Activated CD8-positive, alpha-beta T cell treated with anti-CD3 and anti-CD28 coated beads for 36 hours (primary cell): ENCODE data around the gene CENPB. TPM values are rescaled to one million over a fixed set of nuclear protein-coding genes. Genes with fewer than 3 reads are reported as not detected.

Experiments used
- ATAC-seq: fragments of 200-7000 bp; cut with Tn5 transposase; one replicate; pipeline ENCODE4 v1.10.0; 2021; ENCODE audit warnings: mild to moderate bottlenecking, moderate library complexity
- CTCF ChIA-PET: fragments of 350-600 bp; sonication (Branson Sonifier 250); formaldehyde crosslinking; loops from one replicate; lab custom pipeline; 2021; ENCODE audit warnings: antibody characterized with exemption; lab: Charles Lee
- POLR2A ChIA-PET: fragments of 350-600 bp; sonication (Branson Sonifier 250); formaldehyde crosslinking; loops from one replicate; lab custom pipeline; 2021; ENCODE audit warnings: antibody characterized with exemption; lab: Charles Lee
- DNase-seq: peaks from one replicate; pipeline ENCODE4 v3.0.0-alpha.2; 2020
- H3K27ac Mint-ChIP-seq: one replicate; pipeline ENCODE4 v1.8.0; 2021; ENCODE audit warnings: mild to moderate bottlenecking, mixed read lengths
- H3K27me3 Mint-ChIP-seq: one replicate; pipeline ENCODE4 v1.8.0; 2021; ENCODE audit warnings: mixed read lengths
- H3K36me3 Mint-ChIP-seq: one replicate; pipeline ENCODE4 v1.8.0; 2021; ENCODE audit warnings: low read depth, mixed read lengths
- H3K4me1 Mint-ChIP-seq: one replicate; pipeline ENCODE4 v1.8.0; 2021; ENCODE audit warnings: low read depth, mixed read lengths
- H3K4me3 Mint-ChIP-seq: one replicate; pipeline ENCODE4 v1.8.0; 2021; ENCODE audit warnings: mild to moderate bottlenecking, moderate library complexity, mixed read lengths
- H3K9me3 Mint-ChIP-seq: one replicate; pipeline ENCODE4 v1.8.0; 2021; ENCODE audit warnings: mixed read lengths
- intact Hi-C: fragments of 100-400 bp; cut with micrococcal nuclease; formaldehyde crosslinking; loops from one replicate; pipeline ENCODE4 v1.10.0; 2022
- total RNA-seq, 2 experiments: library from RNA; stranded (reverse); gene quantifications; one replicate each; pipeline ENCODE4 v1.2.3, GENCODE V29; 2021
- TF ChIP-seq, protein P1 (sequence below): fragments of 200-600 bp; IDR thresholded peaks from one replicate; pipeline ENCODE4 v1.8.0; 2022; ENCODE audit warnings: antibody characterized with exemption, mild to moderate bottlenecking

The CENPB gene
- total RNA-seq, 2 experiments from 2014 or later = 35.0 to 35.4 TPM

GRCh38 chr20:3784863-3785239, 1.7 kb downstream of the CENPB start:
- peaks cover 49% of the 10 kb centered on the region for H3K4me1 Mint-ChIP-seq
- TF ChIP-seq, protein P1, sequence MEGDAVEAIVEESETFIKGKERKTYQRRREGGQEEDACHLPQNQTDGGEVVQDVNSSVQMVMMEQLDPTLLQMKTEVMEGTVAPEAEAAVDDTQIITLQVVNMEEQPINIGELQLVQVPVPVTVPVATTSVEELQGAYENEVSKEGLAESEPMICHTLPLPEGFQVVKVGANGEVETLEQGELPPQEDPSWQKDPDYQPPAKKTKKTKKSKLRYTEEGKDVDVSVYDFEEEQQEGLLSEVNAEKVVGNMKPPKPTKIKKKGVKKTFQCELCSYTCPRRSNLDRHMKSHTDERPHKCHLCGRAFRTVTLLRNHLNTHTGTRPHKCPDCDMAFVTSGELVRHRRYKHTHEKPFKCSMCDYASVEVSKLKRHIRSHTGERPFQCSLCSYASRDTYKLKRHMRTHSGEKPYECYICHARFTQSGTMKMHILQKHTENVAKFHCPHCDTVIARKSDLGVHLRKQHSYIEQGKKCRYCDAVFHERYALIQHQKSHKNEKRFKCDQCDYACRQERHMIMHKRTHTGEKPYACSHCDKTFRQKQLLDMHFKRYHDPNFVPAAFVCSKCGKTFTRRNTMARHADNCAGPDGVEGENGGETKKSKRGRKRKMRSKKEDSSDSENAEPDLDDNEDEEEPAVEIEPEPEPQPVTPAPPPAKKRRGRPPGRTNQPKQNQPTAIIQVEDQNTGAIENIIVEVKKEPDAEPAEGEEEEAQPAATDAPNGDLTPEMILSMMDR = no peak

GRCh38 chr20:3784216-3784853, 2.2 kb downstream of the CENPB start:
- H3K27me3 Mint-ChIP-seq = peaks cover 8% of the 10 kb centered on the region
- ATAC-seq = no peak
- no peak for DNase-seq
- H3K9me3 Mint-ChIP-seq = no peaks in the 10 kb centered on the region
- ChIA-PET POLR2A (interaction anchor here (1.3 to 4.7 kb wide), 4 partner anchors 16 to 53 kb away, joined by 3 to 46 read pairs (median 24); partner anchors contain the start of genes ADISSP and AP5S1), CTCF (interaction anchor here (5.4 to 5.9 kb wide), 2 partner anchors 17 to 35 kb away, joined by 30 to 69 read pairs; partner anchors contain the start of genes ADISSP and AP5S1)
- peak overlapping the region; percentile 44 for H3K4me3 Mint-ChIP-seq
- TF ChIP-seq, protein P1 = no peak
- intact Hi-C loops = loop anchor here (5.0 kb wide), 1 partner anchor 73 kb away; no protein-coding TSS in a partner anchor
- H3K36me3 Mint-ChIP-seq = peaks cover 13% of the 10 kb centered on the region
- H3K4me1 Mint-ChIP-seq = peaks cover 49% of the 10 kb centered on the region
- no peak overlapping the region for H3K27ac Mint-ChIP-seq

More at GRCh38 chr20:3784863-3785239, 1.7 kb downstream of the CENPB start:
- H3K27me3 Mint-ChIP-seq = peaks cover 4% of the 10 kb centered on the region
- ATAC-seq (no peak), DNase-seq (no peak)
- peak overlapping the region; percentile 44 for H3K4me3 Mint-ChIP-seq
- ChIA-PET POLR2A (interaction anchor here (1.0 to 4.7 kb wide), 5 partner anchors 11 to 35 kb away, joined by 3 to 46 read pairs (median 18); partner anchors contain the start of genes ADISSP, AP5S1 and CDC25B), CTCF (interaction anchor here (5.4 to 5.9 kb wide), 2 partner anchors 18 to 35 kb away, joined by 30 to 69 read pairs; partner anchors contain the start of genes ADISSP and AP5S1)
- no peaks in the 10 kb centered on the region for H3K9me3 Mint-ChIP-seq
- peak overlapping the region; percentile 66 for H3K27ac Mint-ChIP-seq
- H3K36me3 Mint-ChIP-seq = peaks cover 13% of the 10 kb centered on the region
- intact Hi-C loops = loop anchor here (5.0 kb wide), 1 partner anchor 72 kb away; no protein-coding TSS in a partner anchor

- peaks cover 13% of the 10 kb centered on the region for H3K36me3 Mint-ChIP-seq
- H3K4me1 Mint-ChIP-seq = peaks cover 44% of the 10 kb centered on the region
- CTCF ChIA-PET = interaction anchor here (2.9 to 5.9 kb wide), 3 partner anchors 17 to 37 kb away, joined by 10 to 69 read pairs (median 30); partner anchors contain the start of genes ADISSP and AP5S1
- H3K27me3 Mint-ChIP-seq = peaks cover 12% of the 10 kb centered on the region
- intact Hi-C loops = loop anchor here (5.0 kb wide), 1 partner anchor 74 kb away; no protein-coding TSS in a partner anchor
- H3K27ac Mint-ChIP-seq = peak overlapping the region; percentile 60
- H3K9me3 Mint-ChIP-seq = no peaks in the 10 kb centered on the region
- POLR2A ChIA-PET = interaction anchor here (1.3 to 4.7 kb wide), 3 partner anchors 15 to 54 kb away, joined by 3 to 46 read pairs (median 18); partner anchors contain the start of genes ADISSP and AP5S1
- H3K4me3 Mint-ChIP-seq = no peak overlapping the region
- DNase-seq (no peak), ATAC-seq (no peak)
- TF ChIP-seq, protein P1 = no peak
Measured at GRCh38 chr20:3783511-3784195, 2.9 kb downstream of the CENPB start.

GRCh38 chr20:3783068-3783489, 3.5 kb downstream of the CENPB start:
- no peak overlapping the region for H3K4me3 Mint-ChIP-seq

More at GRCh38 chr20:3783068-3783489, 3.5 kb downstream of the CENPB start:
- peaks cover 42% of the 10 kb centered on the region for H3K4me1 Mint-ChIP-seq
- peaks cover 13% of the 10 kb centered on the region for H3K36me3 Mint-ChIP-seq
- intact Hi-C loops = loop anchor here (5.0 kb wide), 1 partner anchor 74 kb away; no protein-coding TSS in a partner anchor
- TF ChIP-seq, protein P1 = no peak
- peaks cover 14% of the 10 kb centered on the region for H3K27me3 Mint-ChIP-seq
- H3K9me3 Mint-ChIP-seq = no peaks in the 10 kb centered on the region
- ATAC-seq (no peak), DNase-seq (no peak)
- H3K27ac Mint-ChIP-seq = peak overlapping the region; percentile 60
- ChIA-PET CTCF (interaction anchor here (2.9 to 5.4 kb wide), 2 partner anchors 16 to 37 kb away, joined by 10 to 30 read pairs; partner anchors contain the start of genes ADISSP and AP5S1), POLR2A (interaction anchor here (0.6 to 4.7 kb wide), 3 partner anchors 15 to 36 kb away, joined by 3 to 46 read pairs (median 3); partner anchors contain the start of genes ADISSP and AP5S1)
